ENCODE measurements around the gene APBA1.

APBA1 gene

GRCh38 chr9:69546265-69546664 lies 125.9 kb downstream of the APBA1 start:
- no peak for TF ChIP-seq REST (IDR thresholded peaks at IDR 0.05; ENCODE audit: insufficient replicate concordance, low read depth)
- TF ChIP-seq GABPA (IDR thresholded peaks at IDR 0.05; ENCODE audit: low read depth), result no peak
- no peak for TF ChIP-seq SPI1 (IDR thresholded peaks at IDR 0.05; ENCODE audit: borderline replicate concordance, low read depth)
- TF ChIP-seq CTCF (IDR thresholded peaks at IDR 0.05; ENCODE audit: insufficient read depth, low read length), result no peak
- no peak for TF ChIP-seq POLR2AphosphoS5 (IDR thresholded peaks at IDR 0.05; ENCODE audit: low read depth)
- peaks cover 5% of the 10 kb centered on the region for H3K27me3 ChIP-seq (ENCODE audit: insufficient read depth, poor library complexity, severe bottlenecking)
- DNase-seq (ENCODE audit: low read depth in 1 of 2, low spot score in 1 of 2), result no peak
- H3K4me3 ChIP-seq (replicated peaks; ENCODE audit: insufficient read depth, low read length), result no peak overlapping the region
- no peak overlapping the region for H3K27ac ChIP-seq (replicated peaks)

- no peak for DNase-seq (ENCODE audit: low read depth in 1 of 2, low spot score in 1 of 2)
- TF ChIP-seq SPI1 (IDR thresholded peaks at IDR 0.05; ENCODE audit: borderline replicate concordance, low read depth) (no peak), POLR2AphosphoS5 (IDR thresholded peaks at IDR 0.05; ENCODE audit: low read depth) (no peak), CTCF (IDR thresholded peaks at IDR 0.05; ENCODE audit: insufficient read depth, low read length) (no peak), GABPA (IDR thresholded peaks at IDR 0.05; ENCODE audit: low read depth) (no peak), REST (IDR thresholded peaks at IDR 0.05; ENCODE audit: insufficient replicate concordance, low read depth) (no peak)
- peaks cover 5% of the 10 kb centered on the region for H3K27me3 ChIP-seq (ENCODE audit: insufficient read depth, poor library complexity, severe bottlenecking)
- no peak overlapping the region for H3K4me3 ChIP-seq (replicated peaks; ENCODE audit: insufficient read depth, low read length)
- H3K27ac ChIP-seq (replicated peaks), result no peak overlapping the region
Observed at GRCh38 chr9:69542942-69543704, 129.0 kb downstream of the APBA1 start.

- H3K27ac ChIP-seq (replicated peaks), result no peak overlapping the region
- no peak for DNase-seq (ENCODE audit: low read depth in 1 of 2, low spot score in 1 of 2)
- no peak overlapping the region for H3K4me3 ChIP-seq (replicated peaks; ENCODE audit: insufficient read depth, low read length)
- no peak for TF ChIP-seq GABPA (IDR thresholded peaks at IDR 0.05; ENCODE audit: low read depth)
- no peak for TF ChIP-seq SPI1 (IDR thresholded peaks at IDR 0.05; ENCODE audit: borderline replicate concordance, low read depth)
- no peak for TF ChIP-seq POLR2AphosphoS5 (IDR thresholded peaks at IDR 0.05; ENCODE audit: low read depth)
- TF ChIP-seq CTCF (IDR thresholded peaks at IDR 0.05; ENCODE audit: insufficient read depth, low read length), result no peak
- no peak for TF ChIP-seq REST (IDR thresholded peaks at IDR 0.05; ENCODE audit: insufficient replicate concordance, low read depth)
- H3K27me3 ChIP-seq (ENCODE audit: insufficient read depth, poor library complexity, severe bottlenecking), result peaks cover 5% of the 10 kb centered on the region
Observed at GRCh38 chr9:69542058-69542457, 130.1 kb downstream of the APBA1 start.
